Loucy (cell line): Measurements from ENCODE around the gene BCAP29.

ENCODE experiments used
- H2AFZ ChIP-seq: fragments of 200-600 bp; sonication (generic); 2 replicates; pipeline ENCODE4 v1.6.0; 2016; ENCODE audit warnings: antibody characterized with exemption, mild to moderate bottlenecking, low read length, moderate library complexity
- H3F3A ChIP-seq: fragments of 200-600 bp; 2 replicates; pipeline ENCODE4 v1.6.0; 2016; ENCODE audit warnings: antibody characterized with exemption, low read depth, mild to moderate bottlenecking
- H3K27me3 ChIP-seq: fragments of 200-600 bp; sonication (generic); 2 replicates; pipeline ENCODE4 v1.6.1; 2014; ENCODE audit warnings: low read length, mild to moderate bottlenecking; ENCODE audit not compliant: insufficient read depth, poor library complexity, severe bottlenecking
- H3K36me3 ChIP-seq: fragments of 200-600 bp; sonication (generic); 2 replicates; pipeline ENCODE4 v1.6.1; 2016; ENCODE audit warnings: low read length; ENCODE audit not compliant: insufficient read depth
- H3K4me1 ChIP-seq: fragments of 200-600 bp; sonication (generic); 2 replicates; pipeline ENCODE4 v1.5.1; 2014; ENCODE audit warnings: low read length, mild to moderate bottlenecking; ENCODE audit not compliant: insufficient read depth, poor library complexity, severe bottlenecking
- H3K4me2 ChIP-seq: fragments of 200-600 bp; sonication (generic); 2 replicates; pipeline ENCODE4 v1.6.0; 2014; ENCODE audit warnings: antibody characterized with exemption, low read length, low read depth, mild to moderate bottlenecking; ENCODE audit not compliant: poor library complexity, severe bottlenecking
- H3K4me3 ChIP-seq: fragments of 200-600 bp; sonication (generic); 2 replicates; pipeline ENCODE4 v1.5.1; 2014; ENCODE audit warnings: low read length, mild to moderate bottlenecking, mixed read lengths; ENCODE audit not compliant: poor library complexity, severe bottlenecking
- H3K79me2 ChIP-seq: fragments of 200-600 bp; sonication (generic); 2 replicates; pipeline ENCODE4 v1.6.1; 2014; ENCODE audit warnings: low read length; ENCODE audit not compliant: insufficient read depth
- H3K9ac ChIP-seq: fragments of 200-600 bp; sonication (generic); 2 replicates; pipeline ENCODE4 v1.6.0; 2014; ENCODE audit warnings: mild to moderate bottlenecking, low read depth, low read length, moderate library complexity; ENCODE audit not compliant: poor library complexity, severe bottlenecking
- H3K9me2 ChIP-seq: fragments of 200-600 bp; sonication (generic); replicated peaks from 2 replicates; pipeline ENCODE4 v1.6.1; 2016; ENCODE audit warnings: low read depth, low read length, mixed read lengths
- H3K9me3 ChIP-seq: fragments of 200-600 bp; sonication (generic); 2 replicates; pipeline ENCODE4 v1.6.1; 2014; ENCODE audit warnings: mild to moderate bottlenecking, antibody characterized with exemption, low read length, low read depth; ENCODE audit not compliant: insufficient read depth
- H4K20me1 ChIP-seq: fragments of 200-600 bp; sonication (generic); 2 replicates; pipeline ENCODE4 v1.6.0; 2014; ENCODE audit warnings: antibody characterized with exemption, low read length, mild to moderate bottlenecking; ENCODE audit not compliant: insufficient read depth, poor library complexity, severe bottlenecking
- EZH2phosphoT487 ChIP-seq: fragments of 200-600 bp; IDR thresholded peaks from 2 replicates; pipeline ENCODE4 v1.6.1; 2018; ENCODE audit warnings: antibody characterized with exemption, mild to moderate bottlenecking, moderate library complexity, borderline replicate concordance
- TF ChIP-seq, protein P1 (sequence below): fragments of 200-600 bp; sonication (generic); conservative IDR thresholded peaks from 2 replicates; pipeline ENCODE4 v1.5.1; 2014; ENCODE audit warnings: mild to moderate bottlenecking, antibody characterized with exemption, low read length

BCAP29 gene

DNA sequence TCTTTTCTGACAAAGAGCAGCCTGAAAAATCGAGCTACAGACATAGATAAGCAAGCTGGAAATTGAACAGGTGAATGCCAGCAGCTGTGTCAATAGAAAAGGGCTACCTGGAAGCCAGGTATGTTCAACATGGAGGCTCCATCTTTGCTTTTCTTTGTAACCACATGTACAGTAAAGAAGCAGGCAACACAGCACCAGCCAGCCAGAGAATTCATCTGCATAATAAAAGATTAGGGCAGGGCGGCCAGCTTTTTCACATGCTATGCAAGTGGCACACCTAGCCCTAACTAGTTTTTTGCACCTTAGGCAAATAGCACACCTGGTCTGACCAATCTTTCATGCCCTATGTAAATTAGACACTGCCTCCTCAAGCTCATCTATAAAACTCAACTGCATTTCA is 42.0 kb upstream of the BCAP29 start:
- Histone ChIP-seq H3K36me3 (peaks cover 14% of the 10 kb centered on the region; the same call in 1 of the 2 replicates), H2AFZ (no peak overlapping the region), H3K9me2 (no peaks in the 10 kb centered on the region), H3K4me2 (no peak overlapping the region), H3K79me2 (peaks cover 9% of the 10 kb centered on the region; the same call in 1 of the 2 replicates), H3K9me3 (no peaks in the 10 kb centered on the region), H3K4me3 (no peak overlapping the region), H3K4me1 (no peaks in the 10 kb centered on the region), H3K27me3 (no peaks in the 10 kb centered on the region), H3F3A (no peaks in the 10 kb centered on the region), H3K9ac (no peak overlapping the region), H4K20me1 (no peaks in the 10 kb centered on the region)
- TF ChIP-seq, protein P1, sequence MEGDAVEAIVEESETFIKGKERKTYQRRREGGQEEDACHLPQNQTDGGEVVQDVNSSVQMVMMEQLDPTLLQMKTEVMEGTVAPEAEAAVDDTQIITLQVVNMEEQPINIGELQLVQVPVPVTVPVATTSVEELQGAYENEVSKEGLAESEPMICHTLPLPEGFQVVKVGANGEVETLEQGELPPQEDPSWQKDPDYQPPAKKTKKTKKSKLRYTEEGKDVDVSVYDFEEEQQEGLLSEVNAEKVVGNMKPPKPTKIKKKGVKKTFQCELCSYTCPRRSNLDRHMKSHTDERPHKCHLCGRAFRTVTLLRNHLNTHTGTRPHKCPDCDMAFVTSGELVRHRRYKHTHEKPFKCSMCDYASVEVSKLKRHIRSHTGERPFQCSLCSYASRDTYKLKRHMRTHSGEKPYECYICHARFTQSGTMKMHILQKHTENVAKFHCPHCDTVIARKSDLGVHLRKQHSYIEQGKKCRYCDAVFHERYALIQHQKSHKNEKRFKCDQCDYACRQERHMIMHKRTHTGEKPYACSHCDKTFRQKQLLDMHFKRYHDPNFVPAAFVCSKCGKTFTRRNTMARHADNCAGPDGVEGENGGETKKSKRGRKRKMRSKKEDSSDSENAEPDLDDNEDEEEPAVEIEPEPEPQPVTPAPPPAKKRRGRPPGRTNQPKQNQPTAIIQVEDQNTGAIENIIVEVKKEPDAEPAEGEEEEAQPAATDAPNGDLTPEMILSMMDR = no peak
- TF ChIP-seq EZH2phosphoT487 = no peak

DNA sequence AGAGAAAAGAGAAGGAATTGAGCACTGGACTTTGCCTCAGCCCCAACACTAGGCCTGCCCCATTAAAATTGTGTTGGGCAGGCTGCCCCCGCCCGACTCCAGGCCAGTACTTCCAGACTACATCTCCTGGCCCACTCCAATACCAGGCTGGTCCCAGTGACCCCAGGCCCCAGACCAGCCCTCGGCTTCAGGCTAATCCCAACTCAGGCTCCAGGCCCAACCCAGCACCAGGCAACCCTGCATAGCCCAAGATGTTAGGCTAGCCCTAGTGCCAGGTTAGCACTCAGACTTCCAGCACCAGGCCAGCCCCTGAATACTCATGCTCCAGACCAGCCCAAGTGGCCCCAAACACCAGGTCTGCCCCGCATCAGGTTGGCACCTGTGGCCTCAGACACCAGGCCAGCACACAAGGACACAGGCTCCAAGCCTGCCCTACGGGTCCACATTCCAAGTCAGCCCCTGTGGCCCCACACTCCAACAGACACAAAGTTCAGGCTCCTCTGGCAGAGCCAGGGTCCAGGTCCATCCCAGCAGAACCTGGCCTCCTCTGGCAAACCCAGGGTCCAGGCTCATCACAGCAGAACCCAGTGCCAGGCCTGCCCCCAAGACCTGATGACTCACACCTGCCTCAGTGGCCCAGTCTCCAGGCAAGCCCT is 36.6 kb upstream of the BCAP29 start:
- Histone ChIP-seq H3K79me2 (peaks cover 28% of the 10 kb centered on the region; the same call in 1 of the 2 replicates), H3K9me2 (no peaks in the 10 kb centered on the region), H3K4me1 (no peaks in the 10 kb centered on the region), H4K20me1 (no peaks in the 10 kb centered on the region), H3K9me3 (peaks cover 4% of the 10 kb centered on the region; the same call in 1 of the 2 replicates), H3K9ac (no peak overlapping the region), H3K4me3 (no peak overlapping the region), H2AFZ (no peak overlapping the region), H3F3A (no peaks in the 10 kb centered on the region), H3K36me3 (peaks cover 54% of the 10 kb centered on the region), H3K4me2 (no peak overlapping the region), H3K27me3 (no peaks in the 10 kb centered on the region)
- TF ChIP-seq, protein P1 = no peak
- TF ChIP-seq EZH2phosphoT487 = no peak

DNA sequence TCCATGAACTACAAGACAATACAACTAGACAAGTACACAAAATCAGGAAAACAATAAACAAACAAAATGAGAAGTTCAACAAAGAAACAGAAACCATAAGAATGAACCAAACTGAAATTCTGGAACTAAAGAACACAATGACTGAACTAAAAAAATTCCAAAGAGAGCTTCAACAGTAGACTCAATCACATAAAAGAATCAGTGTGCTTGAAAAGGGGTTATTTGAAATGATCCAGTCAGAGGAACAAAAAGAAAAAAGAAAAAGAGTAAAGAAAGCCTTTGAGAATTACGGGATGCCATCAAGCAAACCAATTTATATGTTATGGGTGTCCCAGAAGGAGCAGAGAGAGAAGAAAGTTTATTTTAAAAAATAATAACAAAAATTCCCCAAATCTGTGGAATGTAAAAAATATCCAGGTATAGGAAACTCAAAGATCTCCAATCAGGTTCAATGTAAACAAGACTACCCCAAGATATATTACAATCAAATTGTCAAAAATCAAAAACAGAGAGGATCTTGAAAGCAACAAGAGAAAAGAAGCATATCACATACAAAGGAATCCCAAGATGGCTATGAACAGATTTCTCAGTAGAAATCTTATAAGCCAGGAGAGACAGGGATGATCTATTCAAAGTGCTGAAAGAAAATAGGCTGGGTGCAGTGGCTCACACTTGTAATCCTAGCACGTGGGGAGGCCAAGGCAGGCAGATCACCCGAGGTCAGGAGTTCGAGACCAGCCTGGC is 35.0 kb upstream of the BCAP29 start:
- TF ChIP-seq, protein P1 = no peak
- no peak for TF ChIP-seq EZH2phosphoT487
- Histone ChIP-seq H3K9me2 (no peaks in the 10 kb centered on the region), H2AFZ (no peak overlapping the region), H3K9ac (no peak overlapping the region), H3K36me3 (peaks cover 53% of the 10 kb centered on the region), H3K9me3 (peaks cover 4% of the 10 kb centered on the region; the same call in 1 of the 2 replicates), H3K4me1 (no peaks in the 10 kb centered on the region), H3K4me3 (no peak overlapping the region), H3K4me2 (no peak overlapping the region), H3F3A (no peaks in the 10 kb centered on the region), H4K20me1 (no peaks in the 10 kb centered on the region), H3K27me3 (no peaks in the 10 kb centered on the region), H3K79me2 (peaks cover 27% of the 10 kb centered on the region; the same call in 1 of the 2 replicates)
